ELR (cell line): Measurements from ENCODE around the gene CDC42SE2.
"Not testable (repeated sequence)": the region's sequence is repeated elsewhere in the genome, so short reads cannot be mapped to it uniquely, and the experiment has no call there.

Experiments used
- DNase-seq: peaks from one replicate; pipeline ENCODE4 v3.0.0-alpha.2; 2015; ENCODE audit warnings: low read depth

Gene CDC42SE2

DNA sequence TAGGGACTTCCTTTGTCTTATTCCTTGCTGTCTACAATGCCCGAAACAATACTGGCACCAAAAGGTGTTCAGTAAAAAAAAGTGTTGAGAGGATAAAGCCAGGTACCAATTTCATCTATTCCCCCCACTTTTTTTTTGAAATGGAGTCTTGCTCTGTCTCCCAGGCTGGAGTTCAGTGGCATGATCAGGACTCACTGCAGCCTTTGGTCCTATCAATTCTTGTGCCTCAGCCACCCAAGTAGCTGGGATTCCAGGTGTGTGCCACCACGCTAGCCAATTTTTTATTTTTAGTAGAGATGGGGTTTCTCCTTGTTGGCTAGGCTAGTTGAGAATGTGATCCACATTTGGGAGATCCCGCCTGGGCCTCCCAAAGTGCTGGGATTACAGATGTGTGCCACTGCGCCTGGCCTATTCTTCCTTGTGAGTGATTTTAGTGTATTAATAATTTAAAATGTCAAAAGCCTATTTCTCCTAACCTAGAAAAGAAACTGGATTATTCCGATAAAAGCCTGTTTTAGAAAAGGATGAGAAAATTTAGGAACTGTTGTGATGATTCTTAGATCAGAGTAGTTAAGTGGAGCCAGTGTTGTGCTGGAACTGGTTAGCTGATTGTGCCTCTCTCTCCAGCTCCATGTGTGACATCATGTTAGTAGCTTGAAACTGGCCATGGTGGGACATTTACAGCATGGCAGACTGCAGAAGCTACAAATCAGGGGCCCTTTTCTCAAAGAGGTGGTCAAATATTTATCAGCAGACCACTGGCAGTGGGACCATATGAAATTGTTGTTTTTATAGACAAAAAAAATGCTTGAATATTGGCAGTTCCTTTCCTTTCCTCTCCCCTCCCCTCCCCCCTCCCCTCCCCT lies 14.3 kb downstream of the CDC42SE2 start:
- peak; percentile 43 for DNase-seq

DNA sequence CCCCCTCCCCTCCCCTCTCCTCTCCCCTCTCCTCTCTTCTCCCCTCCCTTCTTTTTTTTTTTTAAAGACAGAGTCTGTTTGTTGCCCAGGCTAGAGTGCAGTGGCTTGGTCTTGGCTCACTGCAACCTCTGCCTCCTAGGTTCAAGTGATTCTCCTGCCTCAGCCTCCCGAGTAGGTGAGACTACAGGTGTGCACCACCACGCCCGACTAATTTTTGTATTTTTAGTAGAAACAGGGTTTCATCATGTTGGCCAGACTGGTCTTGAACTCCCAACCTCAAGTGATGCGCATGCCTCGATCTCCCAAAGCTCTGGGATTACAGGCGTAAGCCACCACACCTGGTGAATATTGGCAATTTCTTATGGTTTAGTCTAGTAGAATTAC lies 14.9 kb downstream of the CDC42SE2 start:
- DNase-seq: not testable (repeated sequence)

DNA sequence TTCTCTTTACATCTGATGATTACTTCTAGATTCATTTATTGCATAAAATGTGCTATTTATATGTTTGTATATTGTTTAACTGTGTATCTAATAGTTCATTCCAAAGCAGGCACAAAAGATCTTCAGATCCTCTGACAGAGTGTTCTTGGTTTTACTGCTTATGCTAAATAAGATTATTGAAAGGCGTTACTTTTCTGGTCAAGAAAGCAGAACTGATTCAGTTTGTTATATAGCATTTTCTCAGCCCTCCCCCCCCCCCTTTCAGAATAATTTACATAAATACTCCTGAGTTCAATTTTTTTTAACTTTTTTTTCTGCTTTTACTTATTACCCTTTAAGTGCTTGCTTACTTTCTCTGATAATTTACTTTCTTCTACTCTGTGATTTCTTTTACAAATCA lies 15.4 kb downstream of the CDC42SE2 start:
- DNase-seq: no peak

DNA sequence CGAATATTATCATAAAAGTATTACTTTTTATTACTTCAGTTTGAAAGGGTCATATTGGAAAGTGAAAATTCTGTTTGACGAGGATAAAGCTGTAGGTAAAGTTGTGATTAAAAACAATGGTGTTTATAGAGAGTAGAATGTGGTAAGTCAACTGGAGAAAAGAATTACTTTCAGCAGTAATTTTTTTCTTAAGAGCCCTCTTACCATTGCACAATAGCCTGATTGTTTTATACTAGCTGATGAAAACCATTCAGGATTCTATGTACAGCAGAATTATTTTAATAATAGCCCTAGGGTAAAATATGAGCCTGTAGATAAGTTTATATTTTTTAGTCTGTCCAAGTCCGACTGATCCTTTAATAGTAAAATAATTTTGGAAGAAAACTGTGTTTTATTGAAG lies 16.6 kb downstream of the CDC42SE2 start:
- no peak for DNase-seq

DNA sequence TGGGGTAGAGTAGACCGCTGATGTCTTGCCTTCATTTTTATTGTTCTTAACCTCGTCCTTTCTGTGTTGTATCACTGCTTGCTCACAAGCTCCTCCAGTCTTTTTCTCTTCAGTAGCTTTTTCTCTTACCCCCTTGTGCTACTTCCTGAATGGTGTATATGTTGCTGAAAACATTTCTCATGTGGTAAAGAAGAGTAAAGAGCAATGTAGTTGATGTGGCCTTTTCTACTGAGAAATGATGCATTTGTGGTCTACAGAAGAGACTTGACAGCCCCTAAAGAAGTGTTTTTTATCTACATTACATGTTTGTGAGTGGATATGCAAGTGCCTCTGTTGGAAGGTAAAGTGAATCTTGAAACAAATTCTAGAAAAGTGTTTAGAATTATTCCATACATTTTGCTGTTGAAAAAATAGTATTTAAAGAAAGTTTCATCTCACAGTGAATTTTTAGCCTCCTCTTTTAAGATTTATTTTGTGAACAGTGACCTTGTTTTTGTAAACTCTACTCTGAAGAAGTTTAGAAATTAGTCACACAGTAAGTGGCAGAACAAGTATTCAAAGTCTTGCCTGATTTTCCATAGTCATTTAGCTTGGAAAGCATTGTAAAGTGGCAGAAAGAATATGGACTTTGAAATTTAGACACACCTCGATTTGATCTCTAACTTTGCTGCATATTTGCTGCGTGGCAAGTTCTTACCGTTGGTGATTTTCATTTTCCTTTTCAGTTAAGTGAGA lies 17.4 kb downstream of the CDC42SE2 start:
- DNase-seq: no peak

DNA sequence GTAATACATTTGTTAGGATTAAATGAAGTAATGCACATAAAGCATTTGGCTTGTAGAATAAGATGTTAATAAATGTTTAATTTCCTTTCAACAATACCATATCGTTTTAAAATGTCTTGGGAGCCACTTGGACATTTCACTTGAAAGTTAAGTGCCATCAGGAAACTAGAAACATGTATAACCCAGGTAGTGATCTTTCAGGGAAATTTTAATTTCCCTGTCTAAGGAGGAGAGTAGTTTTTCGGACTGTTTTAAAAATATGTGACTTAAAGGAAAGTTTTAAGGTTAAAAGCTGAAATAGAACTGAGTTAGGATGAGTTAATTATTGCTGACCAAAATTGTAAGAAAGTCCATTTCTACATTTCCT lies 18.0 kb downstream of the CDC42SE2 start:
- DNase-seq: no peak

DNA sequence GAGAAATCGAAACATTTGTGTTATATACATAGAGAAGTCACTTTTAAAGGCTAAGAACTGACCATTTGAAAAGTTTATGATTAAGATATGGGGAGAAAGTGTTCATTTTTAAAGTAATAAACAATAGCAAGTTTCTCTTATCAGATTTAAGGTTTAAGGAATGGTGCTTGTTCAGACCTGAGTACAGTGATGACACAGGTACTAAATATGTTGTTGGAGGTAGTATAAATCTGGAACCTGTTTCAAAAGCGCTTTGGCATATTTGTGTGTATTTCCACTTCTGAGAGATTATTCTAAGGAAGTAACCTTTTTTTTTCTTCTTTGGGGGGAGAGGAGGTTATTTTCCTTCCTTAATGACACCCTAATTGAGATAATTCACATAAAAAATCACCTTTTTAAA lies 18.4 kb downstream of the CDC42SE2 start:
- DNase-seq: no peak

DNA sequence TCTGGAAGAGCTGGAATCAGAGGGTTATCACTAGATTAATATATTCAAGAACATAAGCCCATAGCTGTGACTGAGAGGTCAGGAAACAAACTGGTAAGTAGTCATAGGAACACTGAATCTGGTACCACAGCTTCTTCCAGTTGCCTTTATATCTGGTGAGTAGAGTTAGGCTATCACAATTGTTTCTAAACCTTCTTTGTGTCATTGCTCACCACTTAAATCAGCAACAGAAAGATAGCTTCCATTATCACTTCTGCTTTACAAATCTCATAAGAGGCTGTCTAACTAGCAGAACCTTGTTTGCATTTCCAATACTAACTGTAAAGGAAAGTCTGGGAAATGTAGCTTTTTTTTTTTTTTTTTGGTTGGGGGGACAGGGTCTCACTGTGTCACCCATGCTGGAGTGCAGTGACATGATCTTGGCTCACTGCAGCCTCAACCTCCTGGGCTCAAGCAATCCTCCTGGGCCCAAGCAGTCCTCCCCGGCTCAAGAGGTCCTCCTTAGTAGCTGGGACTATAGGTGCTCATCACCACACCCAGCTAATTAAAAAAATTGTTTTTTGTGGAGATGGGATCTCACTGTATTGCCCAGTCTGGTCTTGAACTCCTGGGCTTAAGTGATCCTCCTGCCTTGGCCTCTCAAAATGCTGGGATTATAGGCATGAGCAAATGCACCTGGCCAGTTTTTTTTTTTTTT lies 22.0 kb downstream of the CDC42SE2 start:
- DNase-seq: no peak

DNA sequence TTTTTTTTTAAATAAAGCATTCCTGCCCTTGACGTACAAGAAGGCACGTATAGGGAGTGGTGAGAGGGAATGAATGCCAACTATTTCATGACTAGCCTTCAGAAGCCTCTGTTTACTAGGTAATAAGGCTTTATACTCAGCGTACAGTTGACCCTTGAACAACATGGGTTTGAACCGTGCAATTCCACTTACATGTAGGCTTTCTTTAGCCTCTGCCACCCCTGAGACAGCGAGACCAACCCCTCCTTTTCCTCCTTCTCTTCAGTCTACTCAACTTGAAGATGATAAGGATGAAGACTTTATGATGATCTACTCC lies 22.5 kb downstream of the CDC42SE2 start:
- DNase-seq: no peak

DNA sequence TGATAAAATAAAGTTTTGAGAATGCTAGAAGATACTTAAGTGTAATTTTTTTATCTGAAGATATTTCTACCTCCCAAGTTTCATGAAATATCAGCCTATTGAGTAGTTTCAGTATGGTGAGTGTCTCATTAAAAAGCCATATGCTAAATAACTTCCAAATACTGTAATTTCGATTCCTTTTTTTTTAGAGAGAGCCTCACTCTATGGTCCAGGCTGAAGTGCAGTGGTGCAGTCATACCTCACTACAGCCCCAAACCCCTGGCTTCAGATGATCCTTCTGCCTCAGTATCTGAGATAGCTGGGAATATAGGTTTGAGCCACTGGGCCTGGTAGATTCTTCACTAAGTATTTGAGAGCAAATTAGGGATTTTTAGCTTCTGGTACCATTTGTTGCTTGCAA lies 24.5 kb downstream of the CDC42SE2 start:
- DNase-seq: no peak

DNA sequence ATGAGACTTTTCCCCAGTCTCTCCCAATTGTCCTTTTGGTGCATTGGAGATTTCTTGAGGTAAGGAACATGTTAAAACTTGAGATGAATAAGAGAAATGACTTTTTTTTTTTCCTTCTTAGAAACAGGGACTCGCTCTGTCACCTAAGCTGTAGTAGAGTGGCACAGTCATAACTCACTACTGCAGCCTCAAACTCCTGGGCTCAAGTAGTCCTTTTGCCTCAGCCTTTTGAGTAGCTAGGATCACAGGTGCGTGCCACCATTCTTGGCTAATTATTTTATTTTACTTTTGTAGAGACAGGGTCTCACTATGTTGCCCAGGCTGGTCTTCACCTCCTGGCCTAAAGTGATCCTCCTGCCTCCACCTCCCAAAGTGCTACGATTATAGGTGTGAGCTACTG lies 25.9 kb downstream of the CDC42SE2 start:
- no peak for DNase-seq

DNA sequence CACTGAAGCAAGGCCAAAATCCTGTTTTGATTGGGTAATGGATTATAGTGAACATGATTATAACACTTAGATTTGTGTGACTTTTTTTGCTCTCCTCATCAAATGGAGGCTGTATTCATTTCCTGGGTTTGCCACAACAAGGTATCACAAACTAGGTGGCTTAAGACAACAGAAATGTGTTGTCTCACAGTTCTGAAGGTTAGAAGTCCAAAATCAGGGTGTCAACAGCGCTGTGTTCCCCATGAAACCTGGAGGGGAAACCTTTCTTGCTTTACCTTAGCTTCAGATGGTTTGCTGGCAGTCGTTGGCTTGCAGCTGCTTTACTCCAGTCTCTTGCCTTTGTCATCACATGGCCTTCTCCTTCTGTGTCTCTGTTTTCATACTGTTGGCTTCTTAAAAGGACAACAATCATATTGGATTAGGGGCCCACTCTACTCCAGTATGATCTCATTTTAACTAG lies 32.4 kb downstream of the CDC42SE2 start:
- no peak for DNase-seq

DNA sequence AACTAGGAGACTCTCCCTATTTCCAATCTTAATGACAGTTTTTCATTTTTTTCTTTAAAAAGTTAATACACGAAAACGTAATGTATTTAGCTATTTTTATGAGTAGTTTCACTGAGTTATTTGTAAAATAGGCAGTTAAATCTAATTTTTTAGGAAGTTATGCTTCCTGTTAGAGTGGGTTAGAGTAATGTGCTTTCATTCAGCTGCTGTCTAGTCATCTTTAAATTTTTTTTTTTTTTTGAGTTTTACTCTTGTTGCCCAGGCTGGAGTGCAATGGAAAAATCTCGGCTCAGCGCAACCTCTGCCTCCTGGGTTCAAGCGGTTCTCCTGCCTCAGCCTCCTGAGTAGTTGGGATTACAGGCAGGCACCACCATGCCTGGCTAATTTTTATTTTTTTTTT lies 34.0 kb downstream of the CDC42SE2 start:
- DNase-seq: no peak

DNA sequence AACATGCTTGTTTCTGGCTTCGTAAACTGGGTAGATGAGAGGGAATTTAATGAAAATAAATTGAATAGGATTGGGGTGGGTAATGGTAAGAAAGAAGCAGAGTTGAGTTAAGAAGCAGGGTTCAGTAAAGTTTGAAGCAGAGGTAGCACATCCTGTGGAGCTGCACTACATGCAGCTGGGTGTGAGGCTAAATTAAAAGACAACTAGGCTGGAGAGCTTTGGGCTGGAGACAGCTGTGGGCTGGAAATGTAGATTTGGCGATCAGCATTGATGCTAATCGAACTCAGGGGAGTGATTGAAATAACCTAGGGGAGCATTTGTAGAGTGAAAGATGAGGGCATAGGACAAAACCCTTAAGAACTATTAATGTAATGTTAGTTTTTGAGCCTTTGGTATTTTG lies 35.6 kb downstream of the CDC42SE2 start:
- DNase-seq: no peak

DNA sequence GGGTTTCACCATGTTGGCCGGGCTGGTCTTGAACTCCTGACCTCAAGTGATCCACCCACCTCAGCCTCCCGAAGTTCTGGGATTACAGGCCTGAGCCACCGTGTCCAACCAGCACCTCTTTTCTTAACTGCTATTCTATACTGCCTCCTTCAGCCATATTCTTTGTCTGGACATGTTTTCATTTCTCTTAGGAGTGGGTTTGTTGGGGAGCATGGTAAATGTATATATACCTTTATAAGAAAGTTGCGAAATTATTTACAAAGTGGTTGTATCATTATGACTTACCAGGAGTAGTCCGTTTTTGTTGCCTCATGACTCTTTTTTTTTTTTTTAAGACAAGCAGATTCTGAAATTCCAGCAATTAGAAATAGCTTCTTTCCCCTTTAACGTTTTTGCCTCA lies 38.7 kb downstream of the CDC42SE2 start:
- no peak for DNase-seq

DNA sequence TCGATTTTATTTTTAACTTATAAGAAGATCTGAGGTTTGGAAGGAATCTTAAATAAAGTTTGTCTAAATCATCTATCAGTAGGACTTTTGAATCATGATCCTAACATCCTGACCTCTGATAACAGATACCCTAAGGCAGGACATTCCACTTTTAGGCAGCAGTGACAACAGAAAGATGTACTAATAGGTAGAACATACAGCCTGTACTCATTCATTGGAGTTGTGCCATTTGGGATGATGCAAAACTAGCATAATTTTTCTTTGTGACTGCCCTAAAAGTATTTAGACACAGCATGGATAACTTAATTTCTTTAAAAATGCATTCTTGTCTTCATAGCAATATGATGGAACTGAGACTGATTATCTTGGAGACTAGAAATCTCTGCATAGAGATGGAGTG lies 39.7 kb downstream of the CDC42SE2 start:
- DNase-seq: no peak

DNA sequence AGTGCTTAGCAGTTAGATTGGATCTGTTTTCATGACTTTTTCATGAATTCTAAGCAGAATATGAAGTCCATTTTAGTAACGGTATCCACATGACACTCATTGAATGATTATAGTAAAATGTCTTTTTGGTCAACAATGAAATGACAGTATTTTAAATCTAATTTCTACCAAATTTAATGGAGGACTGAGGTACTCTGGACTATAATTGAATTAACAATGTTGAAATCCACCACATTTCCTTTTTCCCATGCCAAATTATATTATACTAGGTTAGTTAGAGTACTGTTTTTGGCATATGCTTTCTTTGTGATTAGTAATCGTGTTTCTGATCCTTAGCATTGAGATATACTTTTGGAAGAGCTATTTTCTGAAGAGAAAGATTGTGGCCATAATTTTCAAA lies 40.6 kb downstream of the CDC42SE2 start:
- no peak for DNase-seq

DNA sequence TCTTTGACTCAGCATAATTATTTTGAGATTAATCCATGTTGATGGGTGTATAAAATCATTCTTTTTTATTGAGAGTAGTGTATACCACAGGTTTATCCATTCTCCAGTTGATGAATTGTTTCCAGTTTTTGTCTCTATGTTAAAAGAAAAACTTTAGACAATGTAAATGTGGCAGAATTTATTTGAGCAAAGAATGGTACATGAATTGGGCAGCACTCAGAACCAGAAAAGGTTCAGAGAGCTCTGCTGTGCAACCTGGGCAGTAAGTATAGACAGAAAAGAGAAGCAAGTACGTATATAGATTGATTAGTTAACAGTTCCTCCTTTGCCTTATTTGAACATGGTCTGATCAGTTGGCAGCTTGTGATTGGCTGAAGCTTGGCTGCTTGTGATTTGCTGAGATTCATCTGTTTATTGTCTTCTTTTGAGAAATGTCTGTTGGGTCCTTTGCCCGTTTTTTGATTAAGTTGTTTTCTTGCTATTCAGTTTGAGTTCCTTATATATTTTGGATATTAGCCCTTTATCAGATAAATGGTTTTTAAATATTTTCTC lies 41.4 kb downstream of the CDC42SE2 start:
- DNase-seq: no peak

DNA sequence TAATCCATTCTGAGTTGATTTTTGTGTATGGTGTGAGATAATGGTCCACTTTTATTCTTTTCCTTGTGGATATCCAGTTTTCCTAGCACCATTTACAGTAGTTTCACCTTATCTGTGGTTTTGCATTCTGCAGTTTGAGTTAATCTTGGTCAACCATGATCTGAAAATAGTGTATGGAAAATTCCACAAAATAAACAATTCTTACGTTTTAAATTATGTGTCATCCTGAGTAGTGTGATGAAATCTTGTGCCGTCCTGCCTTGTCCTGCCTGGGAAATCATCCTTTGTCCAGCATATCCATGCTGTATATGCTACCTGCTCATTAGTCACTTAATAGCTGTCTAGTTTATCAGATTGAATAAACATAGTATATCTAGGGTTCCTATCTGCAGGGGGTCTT lies 42.1 kb downstream of the CDC42SE2 start:
- DNase-seq: no peak

DNA sequence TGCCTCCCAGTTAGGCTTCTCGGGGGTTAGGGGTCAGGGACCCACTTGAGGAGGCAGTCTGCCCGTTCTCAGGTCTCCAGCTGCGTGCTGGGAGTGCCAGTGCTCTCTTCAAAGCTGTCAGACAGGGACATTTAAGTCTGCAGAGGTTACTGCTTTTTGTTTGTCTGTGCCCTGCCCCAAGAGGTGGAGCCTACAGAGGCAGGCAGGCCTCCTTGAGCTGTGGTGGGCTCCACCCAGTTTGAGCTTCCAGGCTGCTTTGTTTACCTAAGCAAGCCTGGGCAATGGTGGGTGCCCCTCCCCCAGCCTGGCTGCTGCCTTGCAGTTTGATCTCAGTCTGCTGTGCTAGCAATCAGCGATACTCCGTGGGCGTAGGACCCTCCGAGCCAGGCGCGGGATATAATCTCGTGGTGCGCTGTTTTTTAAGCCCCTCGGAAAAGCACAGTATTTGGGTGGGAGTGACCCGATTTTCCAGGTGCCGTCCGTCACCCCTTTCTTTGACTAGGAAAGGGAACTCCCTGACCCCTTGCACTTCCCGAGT lies 48.5 kb downstream of the CDC42SE2 start:
- DNase-seq: not testable (repeated sequence)

DNA sequence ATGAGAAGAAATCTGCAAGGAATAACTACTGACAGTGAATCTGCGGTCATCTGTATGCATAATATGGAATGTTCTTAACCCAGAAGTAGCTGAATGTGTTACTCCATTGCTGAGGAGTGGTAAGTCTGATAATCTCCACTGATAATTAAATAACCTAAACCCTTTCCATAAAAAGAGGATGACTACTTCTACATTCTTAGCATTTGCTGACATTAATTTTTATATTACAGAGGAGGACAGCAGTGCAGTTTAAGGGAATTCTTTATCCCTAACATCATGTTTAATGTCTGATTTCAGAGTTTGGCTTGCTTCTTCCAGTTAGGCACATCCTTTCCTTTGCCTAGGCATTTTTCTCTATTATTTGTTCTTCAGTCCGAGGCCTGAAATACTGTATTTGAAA lies 52.2 kb downstream of the CDC42SE2 start:
- DNase-seq: no peak

DNA sequence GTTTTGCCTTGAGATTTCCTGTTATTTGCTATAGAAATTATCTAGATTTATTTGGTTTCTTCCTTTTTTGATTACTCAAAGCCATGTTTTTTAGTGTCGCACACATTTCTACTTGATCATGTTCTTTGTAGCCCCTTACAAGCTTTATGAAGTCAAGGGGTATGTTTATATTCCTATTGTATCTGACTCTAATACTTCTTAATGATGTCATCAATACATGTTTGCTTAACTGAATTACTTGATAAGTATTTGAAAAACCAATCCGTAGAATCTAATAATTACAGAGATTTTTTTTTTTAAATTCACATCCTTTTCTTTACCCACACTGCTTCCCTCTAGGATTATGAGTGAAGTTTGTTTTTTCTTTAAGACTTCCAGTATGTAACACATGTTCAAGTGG lies 53.0 kb downstream of the CDC42SE2 start:
- no peak for DNase-seq

DNA sequence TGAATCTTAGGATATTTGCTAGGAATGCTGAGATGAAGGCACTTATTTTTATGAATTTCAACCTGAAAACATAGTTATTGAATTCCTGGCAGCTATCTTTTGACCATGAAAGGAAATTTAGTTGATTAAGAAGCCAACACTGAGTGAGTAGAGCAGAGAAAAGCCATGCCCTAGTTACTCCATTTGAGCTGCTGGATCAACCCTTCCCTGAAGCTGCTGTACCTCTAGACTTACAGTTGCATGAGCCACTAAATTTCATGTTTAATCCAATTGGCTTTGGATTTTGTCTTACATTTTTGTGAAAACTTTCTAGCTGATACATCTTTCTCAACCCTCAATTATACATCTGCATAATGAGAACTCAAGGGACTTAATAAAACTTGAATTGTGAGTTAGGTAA lies 54.6 kb downstream of the CDC42SE2 start:
- DNase-seq: no peak
